MV-4-11 (cell line): ENCODE measurements around the gene NFE2.
"Not testable (repeated sequence)": the region's sequence is repeated elsewhere in the genome, so short reads cannot be mapped to it uniquely, and the experiment has no call there.

Experiments used
- DNase-seq: peaks from one replicate; lab custom pipeline; 2025; lab: John Stamatoyannopoulos, UW

The NFE2 gene

GRCh38 chr12:54300732-54301427, at the start of gene NFE2:
Gene NFE2, minus strand, starts transcription at chr12:54301015. Its CDS starts 5,767 bp downstream, at chr12:54295248.
- DNase-seq = peak; percentile 74

- DNase-seq = no peak
Observed at GRCh38 chr12:54349679-54350078, 48.9 kb upstream of the NFE2 start.

- DNase-seq = no peak
Observed at GRCh38 chr12:54349036-54349435, 48.2 kb upstream of the NFE2 start.

- no peak for DNase-seq
Observed at GRCh38 chr12:54341378-54342300, 40.8 kb upstream of the NFE2 start.

- no peak for DNase-seq
Observed at GRCh38 chr12:54340846-54341245, 40.0 kb upstream of the NFE2 start.

- no peak for DNase-seq
Observed at GRCh38 chr12:54338698-54339296, 38.0 kb upstream of the NFE2 start.

- no peak for DNase-seq
Observed at GRCh38 chr12:54337854-54338650, 37.2 kb upstream of the NFE2 start.

GRCh38 chr12:54337280-54337842, 36.5 kb upstream of the NFE2 start:
- DNase-seq = peak; percentile 58

- no peak for DNase-seq
Observed at GRCh38 chr12:54333420-54334034, 32.7 kb upstream of the NFE2 start.

- no peak for DNase-seq
Observed at GRCh38 chr12:54331461-54331860, 30.6 kb upstream of the NFE2 start.

GRCh38 chr12:54330442-54330841, 29.6 kb upstream of the NFE2 start:
- no peak for DNase-seq

GRCh38 chr12:54329759-54330158, 28.9 kb upstream of the NFE2 start:
- no peak for DNase-seq

GRCh38 chr12:54328595-54329337, 28.0 kb upstream of the NFE2 start:
- DNase-seq = no peak

- not testable (repeated sequence) for DNase-seq
Observed at GRCh38 chr12:54325442-54326109, 24.8 kb upstream of the NFE2 start.

GRCh38 chr12:54324617-54325441, 24.0 kb upstream of the NFE2 start, which contains the start of gene COPZ1:
Gene COPZ1, plus strand, starts transcription at chr12:54325131. Its CDS starts 33 bp downstream, at chr12:54325164.
- DNase-seq = peak; percentile 100

- no peak for DNase-seq
Observed at GRCh38 chr12:54321363-54321762, 20.5 kb upstream of the NFE2 start.

GRCh38 chr12:54312309-54312708, 11.5 kb upstream of the NFE2 start:
- DNase-seq = not testable (repeated sequence)

GRCh38 chr12:54311051-54311450, 10.2 kb upstream of the NFE2 start:
- DNase-seq = no peak
